ENCODE measurements around the gene ELOB. TPM values are rescaled to one million over a fixed set of nuclear protein-coding genes. Genes with fewer than 3 reads are reported as not detected.
A peak's percentile ranks its signal among the peaks of the same experiment; 100 is the strongest.

ELOB gene
- total RNA-seq, 1 donor from 2014 or later: 172 TPM

DNA sequence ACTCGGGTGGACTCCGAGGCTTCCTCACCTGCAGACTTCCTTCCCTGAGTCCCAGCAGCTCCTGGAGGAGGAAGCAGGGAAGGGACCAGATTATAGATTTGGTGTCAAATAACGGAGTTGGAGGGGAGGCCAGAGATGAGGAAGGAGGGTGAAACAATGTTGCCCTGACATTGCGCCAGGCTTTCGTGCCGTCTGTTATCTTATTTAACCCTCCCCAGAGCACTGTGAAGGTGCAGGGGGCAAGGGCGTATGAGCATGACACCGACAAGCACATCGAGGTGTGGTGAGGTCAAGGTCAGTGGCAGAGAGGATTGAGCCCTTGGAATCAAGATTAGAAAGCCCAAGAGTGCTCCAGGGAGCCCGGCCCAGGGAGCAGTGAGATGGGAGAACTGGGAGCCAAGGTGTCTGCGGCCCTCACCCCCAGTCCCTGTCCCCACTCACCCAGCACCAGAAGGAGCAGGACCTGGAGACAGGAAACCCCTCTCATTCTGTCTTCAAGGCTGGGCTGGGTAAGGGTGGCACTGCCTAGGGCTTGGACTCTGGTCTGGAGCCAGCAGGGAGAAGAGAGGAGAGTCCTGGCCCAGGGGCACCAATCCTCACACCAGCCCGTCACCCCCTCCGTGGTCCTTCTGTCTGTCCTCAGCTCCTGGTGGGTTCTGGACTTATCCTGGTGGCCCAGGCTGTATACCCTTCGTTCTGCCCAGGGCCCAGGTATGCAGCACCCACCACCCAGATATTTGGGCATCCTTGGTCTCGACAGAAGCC, 9.2 kb upstream of the ELOB start:
- peak overlapping the region; percentile 35 for H3K4me3 Mint-ChIP-seq
- POLR2A ChIA-PET: interaction anchor here (1.5 kb wide), 1 partner anchor 9 kb away, joined by 4 read pairs; the partner anchor contains the start of gene ELOB
- peaks cover 31% of the 10 kb centered on the region for H3K27me3 Mint-ChIP-seq
- intact Hi-C loops (cut with micrococcal nuclease): no loop called here
- no peak overlapping the region for H3K27ac Mint-ChIP-seq
- TF ChIP-seq CTCF (IDR thresholded peaks at IDR 0.05): no peak
- CTCF ChIA-PET: no interaction called here
- no peaks in the 10 kb centered on the region for H3K9me3 Mint-ChIP-seq
- DNase-seq (no peak), ATAC-seq (ENCODE audit: low read depth) (no peak)
- H3K4me1 Mint-ChIP-seq: peaks cover 7% of the 10 kb centered on the region
- no peaks in the 10 kb centered on the region for H3K36me3 Mint-ChIP-seq (ENCODE audit: low read depth)

DNA sequence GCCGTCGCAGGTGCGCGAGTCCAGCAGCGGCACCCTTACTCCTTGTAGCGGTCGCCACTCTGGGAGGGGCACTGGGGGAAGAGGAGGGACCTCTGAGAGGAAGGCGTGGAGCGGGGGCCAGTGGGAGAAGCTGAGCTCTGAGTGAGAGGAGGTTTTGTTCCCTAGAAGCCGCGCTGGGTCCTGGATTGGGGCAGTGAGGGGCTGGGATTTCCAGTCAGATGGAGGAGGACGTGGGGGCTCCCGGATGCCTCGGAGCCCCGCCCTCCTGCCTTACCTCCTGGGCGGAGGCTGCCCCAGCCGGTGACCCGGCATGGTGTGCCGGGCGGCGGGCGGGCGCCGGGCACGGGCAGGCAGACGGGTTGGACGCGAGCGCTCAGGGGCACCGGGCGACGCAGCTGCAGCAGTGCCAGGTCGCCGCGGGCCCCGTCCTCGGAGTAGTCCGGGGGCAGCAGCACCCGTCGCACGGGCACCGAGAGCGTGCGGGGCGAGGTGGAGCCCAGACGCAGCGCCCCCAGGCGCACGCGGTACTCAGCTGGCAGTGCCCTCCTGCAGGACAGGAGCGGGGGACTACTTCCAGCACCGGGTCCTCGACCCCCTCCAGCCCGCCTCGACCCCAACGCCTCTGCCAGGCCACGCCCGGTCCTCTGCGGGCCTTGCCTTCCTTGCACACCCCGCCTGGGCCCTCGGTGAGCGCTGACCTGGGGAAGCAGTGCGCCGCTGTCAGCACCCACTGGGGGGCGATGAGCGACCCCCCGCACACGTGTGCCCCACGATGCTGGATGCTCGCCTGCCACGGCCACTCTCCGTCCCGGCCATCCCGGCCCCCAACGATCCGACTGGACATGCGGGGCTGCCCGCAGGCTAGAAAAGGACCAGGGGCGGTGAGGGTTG, 8.3 kb upstream of the ELOB start:
- ChIA-PET POLR2A (interaction anchor here (1.5 kb wide), 1 partner anchor 8 kb away, joined by 4 read pairs; the partner anchor contains the start of gene ELOB), CTCF (no interaction called here)
- Mint-ChIP-seq H3K9me3 (no peaks in the 10 kb centered on the region), H3K27ac (no peak overlapping the region), H3K36me3 (ENCODE audit: low read depth) (no peaks in the 10 kb centered on the region), H3K4me1 (peaks cover 7% of the 10 kb centered on the region), H3K4me3 (peak overlapping the region; percentile 79), H3K27me3 (peaks cover 25% of the 10 kb centered on the region)
- TF ChIP-seq CTCF (IDR thresholded peaks at IDR 0.05): no peak
- intact Hi-C loops (cut with micrococcal nuclease): no loop called here
- DNase-seq (peak; percentile 42), ATAC-seq (ENCODE audit: low read depth) (peak; percentile 66)

GRCh38 chr16:2784358-2785100, 7.4 kb upstream of the ELOB start:
- H3K27ac Mint-ChIP-seq: no peak overlapping the region
- no peak for TF ChIP-seq CTCF (IDR thresholded peaks at IDR 0.05)
- no peaks in the 10 kb centered on the region for H3K36me3 Mint-ChIP-seq (ENCODE audit: low read depth)
- H3K4me1 Mint-ChIP-seq: peaks cover 7% of the 10 kb centered on the region
- ChIA-PET CTCF (no interaction called here), POLR2A (interaction anchor here (0.9 kb wide), 1 partner anchor 32 kb away, joined by 5 read pairs; the partner anchor contains the start of gene SRRM2)
- no peaks in the 10 kb centered on the region for H3K9me3 Mint-ChIP-seq
- no peak for DNase-seq
- intact Hi-C loops (cut with micrococcal nuclease): no loop called here
- ATAC-seq (ENCODE audit: low read depth): no peak
- H3K4me3 Mint-ChIP-seq: peak overlapping the region; percentile 79
- peaks cover 19% of the 10 kb centered on the region for H3K27me3 Mint-ChIP-seq

GRCh38 chr16:2783581-2784357, 6.7 kb upstream of the ELOB start:
- Mint-ChIP-seq H3K9me3 (no peaks in the 10 kb centered on the region), H3K36me3 (ENCODE audit: low read depth) (no peaks in the 10 kb centered on the region), H3K27ac (no peak overlapping the region), H3K27me3 (peaks cover 16% of the 10 kb centered on the region), H3K4me3 (peak overlapping the region; percentile 47), H3K4me1 (peaks cover 9% of the 10 kb centered on the region)
- ChIA-PET CTCF (no interaction called here), POLR2A (interaction anchor here (0.7 to 0.9 kb wide), 2 partner anchors 31 to 84 kb away, joined by 3 to 5 read pairs; partner anchors contain the start of gene SRRM2)
- intact Hi-C loops (cut with micrococcal nuclease): no loop called here
- ATAC-seq (ENCODE audit: low read depth) (no peak), DNase-seq (no peak)
- TF ChIP-seq CTCF (IDR thresholded peaks at IDR 0.05): no peak
